ENCODE data around the gene CEP57L1. TPM values are rescaled to one million over a fixed set of nuclear protein-coding genes. Genes with fewer than 3 reads are reported as not detected.

Gene CEP57L1
- total RNA-seq, 1 experiment from 2014 or later, result 20.7 TPM

- RAD21 ChIA-PET (ENCODE audit: low non-redundant PET in 1 of 2, low total read pairs in 2 of 2, uncharacterized antibody in 2 of 2, unreplicated experiment in 2 of 2), result interaction anchor here (0.9 to 2.0 kb wide), 2 partner anchors 237 to 532 kb away, joined by 3 to 6 read pairs; no protein-coding TSS in a partner anchor
- Histone ChIP-seq H3K36me3 (ENCODE audit: control insufficient read depth in 1 of 2, insufficient read depth in 2 of 2, low read length in 2 of 2) (no peaks in the 10 kb centered on the region), H3K27me3 (ENCODE audit: insufficient read depth, low read length) (no peaks in the 10 kb centered on the region), H3K27ac (ENCODE audit: low read depth, low read length) (no peak overlapping the region), H3K9ac (ENCODE audit: low read length) (no peak overlapping the region), H3K4me1 (ENCODE audit: control insufficient read depth in 1 of 2, insufficient read depth in 2 of 2, low read length in 2 of 2) (no peaks in the 10 kb centered on the region), H2AFZ (ENCODE audit: low read depth, low read length, poor library complexity, severe bottlenecking) (no peak overlapping the region), H3K9me3 (ENCODE audit: control insufficient read depth in 1 of 2, insufficient read depth in 1 of 2, low read depth in 1 of 2, low read length in 2 of 2) (no peaks in the 10 kb centered on the region), H4K20me1 (ENCODE audit: insufficient read depth) (no peaks in the 10 kb centered on the region), H3K4me3 (replicated peaks in 1 of 2; ENCODE audit: low read depth in 1 of 2, low read length in 2 of 2) (no peak overlapping the region), H3K4me2 (ENCODE audit: low read length) (no peak overlapping the region), H3K79me2 (ENCODE audit: insufficient read depth, low read length) (no peaks in the 10 kb centered on the region), H3K9me2 (ENCODE audit: insufficient read depth) (no peaks in the 10 kb centered on the region)
- no TSS peak for BruUV-seq (replicated peaks)
- ATAC-seq, result peak; percentile 72
- CTCF ChIA-PET, result interaction anchor here (0.8 to 5.7 kb wide), 12 partner anchors 8 to 549 kb away, joined by 3 to 64 read pairs (median 4); partner anchors contain the start of genes CEP57L1 and SESN1
- peak; percentile 56 for DNase-seq (ENCODE audit: low read depth, low spot score)
- TF ChIP-seq TCF7L2 (IDR thresholded peaks at IDR 0.05; ENCODE audit: borderline replicate concordance, extremely low read depth, insufficient read depth, insufficient read length), result no peak
- TF ChIP-seq, protein P1, sequence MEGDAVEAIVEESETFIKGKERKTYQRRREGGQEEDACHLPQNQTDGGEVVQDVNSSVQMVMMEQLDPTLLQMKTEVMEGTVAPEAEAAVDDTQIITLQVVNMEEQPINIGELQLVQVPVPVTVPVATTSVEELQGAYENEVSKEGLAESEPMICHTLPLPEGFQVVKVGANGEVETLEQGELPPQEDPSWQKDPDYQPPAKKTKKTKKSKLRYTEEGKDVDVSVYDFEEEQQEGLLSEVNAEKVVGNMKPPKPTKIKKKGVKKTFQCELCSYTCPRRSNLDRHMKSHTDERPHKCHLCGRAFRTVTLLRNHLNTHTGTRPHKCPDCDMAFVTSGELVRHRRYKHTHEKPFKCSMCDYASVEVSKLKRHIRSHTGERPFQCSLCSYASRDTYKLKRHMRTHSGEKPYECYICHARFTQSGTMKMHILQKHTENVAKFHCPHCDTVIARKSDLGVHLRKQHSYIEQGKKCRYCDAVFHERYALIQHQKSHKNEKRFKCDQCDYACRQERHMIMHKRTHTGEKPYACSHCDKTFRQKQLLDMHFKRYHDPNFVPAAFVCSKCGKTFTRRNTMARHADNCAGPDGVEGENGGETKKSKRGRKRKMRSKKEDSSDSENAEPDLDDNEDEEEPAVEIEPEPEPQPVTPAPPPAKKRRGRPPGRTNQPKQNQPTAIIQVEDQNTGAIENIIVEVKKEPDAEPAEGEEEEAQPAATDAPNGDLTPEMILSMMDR (IDR thresholded peaks at IDR 0.05 in 2 of 3, conservative IDR thresholded peaks at IDR 0.05 in 1 of 3; ENCODE audit: borderline replicate concordance in 1 of 3, insufficient read depth in 1 of 3, low read depth in 2 of 3, low read length in 2 of 3), result peak; percentile 54 to 76 (median 71)
- TF ChIP-seq, protein P2, sequence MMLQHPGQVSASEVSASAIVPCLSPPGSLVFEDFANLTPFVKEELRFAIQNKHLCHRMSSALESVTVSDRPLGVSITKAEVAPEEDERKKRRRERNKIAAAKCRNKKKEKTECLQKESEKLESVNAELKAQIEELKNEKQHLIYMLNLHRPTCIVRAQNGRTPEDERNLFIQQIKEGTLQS (IDR thresholded peaks at IDR 0.05), result no peak
- peak; percentile 85 for TF ChIP-seq RAD21 (IDR thresholded peaks at IDR 0.05; ENCODE audit: low read depth)
- intact Hi-C loops (cut with micrococcal nuclease), result loop anchor here (1.0 to 10.0 kb wide), 4 partner anchors 180 to 969 kb away; no protein-coding TSS in a partner anchor
- POLR2A ChIA-PET, result no interaction called here
Measured at GRCh38 chr6:109073344-109074132, 21.8 kb upstream of the CEP57L1 start.

GRCh38 chr6:109074133-109074415 lies 21.2 kb upstream of the CEP57L1 start:
- no peak overlapping the region for H3K27ac ChIP-seq (ENCODE audit: low read depth, low read length)
- no peak overlapping the region for H3K4me2 ChIP-seq (ENCODE audit: low read length)
- ATAC-seq (no peak), DNase-seq (ENCODE audit: low read depth, low spot score) (no peak)
- TF ChIP-seq CEBPB (IDR thresholded peaks at IDR 0.05; ENCODE audit: low read depth), result no peak
- TF ChIP-seq RAD21 (IDR thresholded peaks at IDR 0.05; ENCODE audit: low read depth), result no peak
- no peak for TF ChIP-seq SP1 (IDR thresholded peaks at IDR 0.05; ENCODE audit: low read depth)
- no peaks in the 10 kb centered on the region for H3K9me2 ChIP-seq (ENCODE audit: insufficient read depth)
- no peak overlapping the region for H2AFZ ChIP-seq (ENCODE audit: low read depth, low read length, poor library complexity, severe bottlenecking)
- H3K4me1 ChIP-seq (ENCODE audit: control insufficient read depth in 1 of 2, insufficient read depth in 2 of 2, low read length in 2 of 2), result no peaks in the 10 kb centered on the region
- ChIA-PET RAD21 (ENCODE audit: low non-redundant PET in 1 of 2, low total read pairs in 2 of 2, uncharacterized antibody in 2 of 2, unreplicated experiment in 2 of 2) (interaction anchor here in 1 of 2 experiments (2.0 kb wide), 1 partner anchor 532 kb away, joined by 6 read pairs; no protein-coding TSS in a partner anchor), CTCF (interaction anchor here (1.6 to 5.7 kb wide), 2 partner anchors 21 to 532 kb away, joined by 7 to 64 read pairs; partner anchors contain the start of genes CEP57L1 and SESN1), POLR2A (no interaction called here)
- no peak overlapping the region for H3K4me3 ChIP-seq (replicated peaks in 1 of 2; ENCODE audit: low read depth in 1 of 2, low read length in 2 of 2)
- no TSS peak for BruUV-seq (replicated peaks)
- H3K9me3 ChIP-seq (ENCODE audit: control insufficient read depth in 1 of 2, insufficient read depth in 1 of 2, low read depth in 1 of 2, low read length in 2 of 2), result no peaks in the 10 kb centered on the region
- no peaks in the 10 kb centered on the region for H4K20me1 ChIP-seq (ENCODE audit: insufficient read depth)
- H3K79me2 ChIP-seq (ENCODE audit: insufficient read depth, low read length), result no peaks in the 10 kb centered on the region
- no peak overlapping the region for H3K9ac ChIP-seq (ENCODE audit: low read length)
- intact Hi-C loops (cut with micrococcal nuclease), result loop anchor here (10.0 kb wide), 1 partner anchor 969 kb away; no protein-coding TSS in a partner anchor
- H3K27me3 ChIP-seq (ENCODE audit: insufficient read depth, low read length), result no peaks in the 10 kb centered on the region
- H3K36me3 ChIP-seq (ENCODE audit: control insufficient read depth in 1 of 2, insufficient read depth in 2 of 2, low read length in 2 of 2), result no peaks in the 10 kb centered on the region

Measured in HCT116 (cell line).